HepG2 (cell line): ENCODE measurements around the gene SLC43A1. TPM values are rescaled to one million over a fixed set of nuclear protein-coding genes. Genes with fewer than 3 reads are reported as not detected.

Experiments
- AHR ChIP-seq: IDR thresholded peaks from 2 replicates; pipeline ENCODE4 v1.6.1; 2018; ENCODE audit warnings: missing genetic modification reagents, missing compliant biosample characterization
- ATRX ChIP-seq: sonication (generic); formaldehyde crosslinking; IDR thresholded peaks from 2 replicates; pipeline ENCODE4 v1.4.0; 2020; ENCODE audit warnings: missing genetic modification reagents, borderline replicate concordance
- CC2D1A ChIP-seq: sonication (generic); formaldehyde crosslinking; IDR thresholded peaks from 2 replicates; pipeline ENCODE4 v1.8.1; 2023; ENCODE audit warnings: mild to moderate bottlenecking, missing genetic modification reagents
- CEBPB ChIP-seq: IDR thresholded peaks from 2 replicates; pipeline ENCODE4 v1.6.1; 2011; ENCODE audit warnings: low read depth, low read length, improper control_type of control experiment, borderline replicate concordance
- DDIT3 ChIP-seq: sonication (generic); formaldehyde crosslinking; IDR thresholded peaks from 2 replicates; pipeline ENCODE4 v1.4.0; 2020; ENCODE audit warnings: mild to moderate bottlenecking, missing genetic modification reagents
- DNMT1 ChIP-seq: sonication (generic); formaldehyde crosslinking; IDR thresholded peaks from 2 replicates; pipeline ENCODE4 v1.5.1; 2020; ENCODE audit warnings: mild to moderate bottlenecking, missing genetic modification reagents
- ELF1 ChIP-seq: sonication (generic); formaldehyde crosslinking; IDR thresholded peaks from 2 replicates; pipeline ENCODE4 v1.4.0; 2020; ENCODE audit warnings: missing genetic modification reagents
- KDM5A ChIP-seq: fragments of 200-600 bp; sonication (generic); IDR thresholded peaks from 2 replicates; pipeline ENCODE4 v1.7.0; 2018; ENCODE audit warnings: antibody characterized with exemption, mild to moderate bottlenecking, low read length, borderline replicate concordance
- MEIS2 ChIP-seq: sonication (generic); formaldehyde crosslinking; IDR thresholded peaks from 2 replicates; pipeline ENCODE4 v1.9.0; 2021; ENCODE audit warnings: mild to moderate bottlenecking, missing genetic modification reagents
- NCOA2 ChIP-seq: sonication (generic); formaldehyde crosslinking; IDR thresholded peaks from 2 replicates; pipeline ENCODE4 v1.8.0; 2022; ENCODE audit warnings: inconsistent platforms
- NFE2 ChIP-seq: sonication (generic); formaldehyde crosslinking; IDR thresholded peaks from 2 replicates; pipeline ENCODE4 v1.4.0; 2020; ENCODE audit warnings: missing genetic modification reagents
- NFE2L2 ChIP-seq: fragments of 150-350 bp; IDR thresholded peaks from 2 replicates; pipeline ENCODE4 v1.6.1; 2014; ENCODE audit warnings: low read length
- NFRKB ChIP-seq: fragments of 450-650 bp; IDR thresholded peaks from 2 replicates; pipeline ENCODE4 v1.6.1; 2017
- ONECUT2 ChIP-seq: sonication (generic); formaldehyde crosslinking; IDR thresholded peaks from 2 replicates; pipeline ENCODE4 v1.4.0; 2020; ENCODE audit warnings: missing genetic modification reagents
- PBX3 ChIP-seq: sonication (generic); formaldehyde crosslinking; IDR thresholded peaks from 2 replicates; pipeline ENCODE4 v1.8.1; 2023; ENCODE audit warnings: missing genetic modification reagents, inconsistent platforms, borderline replicate concordance
- SIN3A ChIP-seq: IDR thresholded peaks from 2 replicates; pipeline ENCODE4 v1.6.1; 2011; ENCODE audit warnings: low read depth, mild to moderate bottlenecking, control low read depth, low read length, borderline replicate concordance
- SNAPC2 ChIP-seq: sonication (generic); formaldehyde crosslinking; IDR thresholded peaks from 2 replicates; pipeline ENCODE4 v1.8.1; 2022; ENCODE audit warnings: mild to moderate bottlenecking, missing genetic modification reagents
- TCF7 ChIP-seq: sonication (generic); IDR thresholded peaks from 2 replicates; pipeline ENCODE4 v1.6.1; 2016; ENCODE audit warnings: antibody characterized with exemption, low read depth
- ZC3H13 ChIP-seq: sonication (generic); formaldehyde crosslinking; IDR thresholded peaks from 2 replicates; pipeline ENCODE4 v1.8.1; 2023; ENCODE audit warnings: mild to moderate bottlenecking, missing genetic modification reagents, moderate library complexity
- ZEB1 ChIP-seq: IDR thresholded peaks from 2 replicates; pipeline ENCODE4 v1.6.1; 2012; ENCODE audit warnings: mild to moderate bottlenecking, low read depth, inconsistent platforms; ENCODE audit not compliant: insufficient replicate concordance
- ZKSCAN5 ChIP-seq: sonication (generic); formaldehyde crosslinking; IDR thresholded peaks from 2 replicates; pipeline ENCODE4 v1.5.1; 2020; ENCODE audit warnings: mild to moderate bottlenecking, missing genetic modification reagents
- ZKSCAN8 ChIP-seq: IDR thresholded peaks from 2 replicates; pipeline ENCODE4 v1.6.1; 2016; ENCODE audit warnings: borderline replicate concordance, missing genetic modification reagents, missing compliant biosample characterization
- ZNF136 ChIP-seq: sonication (generic); formaldehyde crosslinking; IDR thresholded peaks from 2 replicates; pipeline ENCODE4 v1.8.1; 2022; ENCODE audit warnings: low read depth, mild to moderate bottlenecking, moderate library complexity, missing genetic modification reagents
- ZNF225 ChIP-seq: sonication (generic); formaldehyde crosslinking; IDR thresholded peaks from 2 replicates; pipeline ENCODE4 v1.4.0; 2020; ENCODE audit warnings: mild to moderate bottlenecking, missing genetic modification reagents
- ZNF503 ChIP-seq: sonication (generic); formaldehyde crosslinking; IDR thresholded peaks from 2 replicates; pipeline ENCODE4 v1.4.0; 2020; ENCODE audit warnings: missing genetic modification reagents
- ZNF557 ChIP-seq: sonication (generic); formaldehyde crosslinking; IDR thresholded peaks from 2 replicates; pipeline ENCODE4 v1.4.0; 2020; ENCODE audit warnings: missing genetic modification reagents
- ZUFSP ChIP-seq: sonication (generic); formaldehyde crosslinking; IDR thresholded peaks from 2 replicates; pipeline ENCODE4 v1.9.0; 2021; ENCODE audit warnings: missing genetic modification reagents, mild to moderate bottlenecking, borderline replicate concordance
- polyA plus RNA-seq, 8 experiments: library from polyadenylated mRNA; depleted of rRNA in 3 of 8; stranded (reverse) in 7 of 8; unstranded in 1 of 8; fragments of >200 nt; fragmentation: Illumina TruSeq in 4 of 8; extraction: Trizol in 4 of 8; gene quantifications; 2 replicates each; pipeline versions ENCODE4 v1.2.1 to v1.2.3, GENCODE V29; 2011 to 2016; ENCODE audit warnings: low read depth in 4 of 8, missing spikeins in 1 of 8, mixed read lengths in 1 of 8; ENCODE audit not compliant: insufficient read depth in 1 of 8
- total RNA-seq, 5 experiments: library from RNA; depleted of rRNA; stranded (reverse); fragments of >200 nt; fragmentation: Illumina TruSeq; extraction: Trizol; gene quantifications; 2 replicates each; pipeline ENCODE4 v1.2.3, GENCODE V29; 2016; ENCODE audit warnings: low read depth in 1 of 5

Gene SLC43A1
- total and polyA plus RNA-seq, 2 of the 13 experiments (the other 11 are each of a cell fraction or from before 2014, with no cell fraction given): 72.3 to 87.6 TPM

GRCh38 chr11:57434640-57435546 is 80.6 kb downstream of the SLC43A1 start (continued):
- TF ChIP-seq PBX3 (no peak), KDM5A (no peak), NFRKB (no peak), CEBPB (peak; percentile 100), CC2D1A (CRISPR knock-in tag) (no peak), ZUFSP (CRISPR knock-in tag) (no peak), SNAPC2 (CRISPR knock-in tag) (no peak), ZKSCAN5 (CRISPR knock-in tag) (no peak), MEIS2 (CRISPR knock-in tag) (no peak), ELF1 (CRISPR knock-in tag) (0 out of 2 replicates have a peak, but pooled peaks have one; percentile 13), NFE2L2 (no peak), AHR (CRISPR knock-in tag) (no peak), ONECUT2 (CRISPR knock-in tag) (no peak), ZNF136 (CRISPR knock-in tag) (no peak), NCOA2 (peak; percentile 85), ZC3H13 (CRISPR knock-in tag) (no peak), ATRX (CRISPR knock-in tag) (no peak), NFE2 (CRISPR knock-in tag) (no peak), ZNF225 (CRISPR knock-in tag) (no peak), ZNF557 (CRISPR knock-in tag) (no peak), DNMT1 (no peak), ZEB1 (peak; percentile 34), DDIT3 (CRISPR knock-in tag) (0 out of 2 replicates have a peak, but pooled peaks have one; percentile 47), SIN3A (no peak), ZKSCAN8 (CRISPR knock-in tag) (peak; percentile 86), TCF7 (0 out of 2 replicates have a peak, but pooled peaks have one; percentile 25), ZNF503 (CRISPR knock-in tag) (no peak)
